PC-3 (cell line): ENCODE data around the gene CCM2.

Experiments used
- CTCF ChIP-seq: fragments of 300-600 bp; sonication (generic); conservative IDR thresholded peaks from 2 replicates; pipeline ENCODE4 v1.5.1; 2017; ENCODE audit warnings: antibody characterized with exemption, low read depth, mild to moderate bottlenecking, low read length
- EZH2 ChIP-seq: fragments of 300-600 bp; sonication (generic); IDR thresholded peaks from one replicate; pipeline ENCODE4 v1.6.1; 2017; ENCODE audit warnings: antibody characterized with exemption, mild to moderate bottlenecking, low read length; ENCODE audit not compliant: unreplicated experiment
- EZH2phosphoT487 ChIP-seq: fragments of 300-600 bp; sonication (generic); IDR thresholded peaks from 2 replicates; pipeline ENCODE4 v1.6.1; 2018; ENCODE audit warnings: mild to moderate bottlenecking, antibody characterized with exemption, low read length, borderline replicate concordance

DNA sequence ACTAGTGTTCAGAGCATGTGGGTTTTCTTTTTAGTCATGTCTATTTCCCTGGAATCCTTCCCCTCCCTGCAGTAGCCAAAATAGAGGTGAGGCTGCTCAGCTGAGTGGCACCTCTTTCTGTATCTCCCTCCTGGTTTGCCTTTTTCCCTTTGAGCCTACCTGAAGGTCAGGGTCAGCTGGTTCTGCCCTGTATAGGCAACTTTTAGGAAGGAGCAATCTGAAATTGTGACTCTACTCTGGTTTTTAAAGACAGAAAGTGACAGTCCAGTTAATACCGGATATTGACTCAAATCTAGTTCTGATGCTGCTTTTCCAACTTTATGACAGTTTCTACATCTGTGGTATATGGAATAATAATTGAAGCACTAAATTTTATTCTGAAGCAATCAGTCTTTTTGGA is 26.0 kb downstream of the CCM2 start:
- TF ChIP-seq CTCF (no peak), EZH2 (no peak), EZH2phosphoT487 (no peak)
